Vagina (tissue), 2 donors: ENCODE data around the gene SRGAP2B.
"Not testable (repeated sequence)": the region's sequence is repeated elsewhere in the genome, so short reads cannot be mapped to it uniquely, and the experiment has no call there.

Source experiments
- POLR2A ChIP-seq, 2 donors: fragments of 450-650 bp; IDR thresholded peaks; one replicate each; pipeline ENCODE4 v1.6.1; 2017; ENCODE audit warnings: antibody characterized with exemption in 2 of 2, mild to moderate bottlenecking in 2 of 2, moderate library complexity in 2 of 2
- POLR2AphosphoS5 ChIP-seq, 2 donors: sonication (generic); formaldehyde crosslinking; IDR thresholded peaks; one replicate each; pipeline ENCODE4 v1.9.0; 2017; ENCODE audit warnings: antibody characterized with exemption in 2 of 2, mild to moderate bottlenecking in 2 of 2, low read depth in 1 of 2; ENCODE audit not compliant: insufficient read depth in 1 of 2
- TF ChIP-seq, protein P1 (sequence below), 3 experiments: fragments of 450-650 bp in 2 of 3; fragments of 200-600 bp in 1 of 3; sonication (generic) in 1 of 3; IDR thresholded peaks; one replicate each; pipeline ENCODE4 v1.5.1; 2017 to 2019; ENCODE audit warnings: antibody characterized with exemption in 3 of 3, mild to moderate bottlenecking in 2 of 3, moderate library complexity in 2 of 3

DNA sequence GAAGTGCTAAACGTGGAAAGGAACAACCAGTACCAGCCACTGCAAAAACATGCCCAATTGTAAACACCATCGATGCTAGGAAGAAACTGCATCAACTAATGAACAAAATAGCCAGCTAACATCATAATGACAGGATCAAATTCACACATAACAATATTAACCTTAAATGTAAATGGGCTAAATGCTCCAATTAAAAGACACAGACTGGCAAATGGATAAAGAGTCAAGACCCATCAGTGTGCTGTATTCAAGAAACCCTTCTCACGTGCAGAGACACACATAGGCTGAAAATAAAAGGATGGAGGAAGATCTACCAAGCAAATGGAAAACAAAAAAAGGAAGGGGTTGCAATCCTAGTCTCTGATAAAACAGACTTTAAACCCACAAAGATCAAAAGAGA is 128.6 kb downstream of the SRGAP2B start:
- TF ChIP-seq POLR2A (IDR thresholded peaks at IDR 0.05); POLR2AphosphoS5 (IDR thresholded peaks at IDR 0.05; ENCODE audit: insufficient read depth in 1 of 2, low read depth in 1 of 2): not testable (repeated sequence)
- TF ChIP-seq, protein P1, sequence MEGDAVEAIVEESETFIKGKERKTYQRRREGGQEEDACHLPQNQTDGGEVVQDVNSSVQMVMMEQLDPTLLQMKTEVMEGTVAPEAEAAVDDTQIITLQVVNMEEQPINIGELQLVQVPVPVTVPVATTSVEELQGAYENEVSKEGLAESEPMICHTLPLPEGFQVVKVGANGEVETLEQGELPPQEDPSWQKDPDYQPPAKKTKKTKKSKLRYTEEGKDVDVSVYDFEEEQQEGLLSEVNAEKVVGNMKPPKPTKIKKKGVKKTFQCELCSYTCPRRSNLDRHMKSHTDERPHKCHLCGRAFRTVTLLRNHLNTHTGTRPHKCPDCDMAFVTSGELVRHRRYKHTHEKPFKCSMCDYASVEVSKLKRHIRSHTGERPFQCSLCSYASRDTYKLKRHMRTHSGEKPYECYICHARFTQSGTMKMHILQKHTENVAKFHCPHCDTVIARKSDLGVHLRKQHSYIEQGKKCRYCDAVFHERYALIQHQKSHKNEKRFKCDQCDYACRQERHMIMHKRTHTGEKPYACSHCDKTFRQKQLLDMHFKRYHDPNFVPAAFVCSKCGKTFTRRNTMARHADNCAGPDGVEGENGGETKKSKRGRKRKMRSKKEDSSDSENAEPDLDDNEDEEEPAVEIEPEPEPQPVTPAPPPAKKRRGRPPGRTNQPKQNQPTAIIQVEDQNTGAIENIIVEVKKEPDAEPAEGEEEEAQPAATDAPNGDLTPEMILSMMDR (IDR thresholded peaks at IDR 0.05) = not testable (repeated sequence)
